BJ (cell line): ENCODE data around the gene LSS. TPM values are rescaled to one million over a fixed set of nuclear protein-coding genes. Genes with fewer than 3 reads are reported as not detected.
A peak's percentile ranks its signal among the peaks of the same experiment; 100 is the strongest.
"Not testable (repeated sequence)": the region's sequence is repeated elsewhere in the genome, so short reads cannot be mapped to it uniquely, and the experiment has no call there.

Source experiments
- CTCF ChIA-PET: fragments of 350-600 bp; formaldehyde crosslinking; extraction: SDS; loops from one replicate; lab custom pipeline; 2021; ENCODE audit warnings: antibody characterized with exemption, inconsistent platforms; lab: Yijun Ruan, JAX
- POLR2A ChIA-PET: fragments of 300-600 bp; sonication (Branson Sonifier 250); formaldehyde crosslinking; extraction: SDS; loops from one replicate; lab custom pipeline; 2021; ENCODE audit warnings: antibody characterized with exemption; lab: Charles Lee
- DNase-seq: peaks from one replicate; pipeline ENCODE4 v3.0.0-alpha.2; 2011; ENCODE audit warnings: low read depth
- H3K27me3 ChIP-seq: 2 replicates; pipeline ENCODE4 v1.6.0; 2011; ENCODE audit warnings: low read length; ENCODE audit not compliant: control insufficient read depth, insufficient read depth
- H3K36me3 ChIP-seq: 2 replicates; pipeline ENCODE4 v1.5.1; 2011; ENCODE audit warnings: low read length; ENCODE audit not compliant: control insufficient read depth, insufficient read depth
- H3K4me3 ChIP-seq: 2 replicates; pipeline ENCODE4 v1.5.1; 2011; ENCODE audit warnings: low read depth, mild to moderate bottlenecking, control low read depth, low read length
- polyA plus RNA-seq: library from polyadenylated mRNA; depleted of rRNA; stranded (reverse); fragments of >200 nt; gene quantifications from 2 replicates; pipeline ENCODE4 v1.2.3, GENCODE V29; 2011
- TF ChIP-seq, protein P1 (sequence below): IDR thresholded peaks from 2 replicates; pipeline ENCODE4 v1.5.1; 2011; ENCODE audit warnings: low read depth, mild to moderate bottlenecking, control low read depth, inconsistent platforms, low read length, moderate library complexity; ENCODE audit not compliant: insufficient read depth

Gene LSS
- polyA plus RNA-seq, 1 experiment = 59.9 TPM

DNA sequence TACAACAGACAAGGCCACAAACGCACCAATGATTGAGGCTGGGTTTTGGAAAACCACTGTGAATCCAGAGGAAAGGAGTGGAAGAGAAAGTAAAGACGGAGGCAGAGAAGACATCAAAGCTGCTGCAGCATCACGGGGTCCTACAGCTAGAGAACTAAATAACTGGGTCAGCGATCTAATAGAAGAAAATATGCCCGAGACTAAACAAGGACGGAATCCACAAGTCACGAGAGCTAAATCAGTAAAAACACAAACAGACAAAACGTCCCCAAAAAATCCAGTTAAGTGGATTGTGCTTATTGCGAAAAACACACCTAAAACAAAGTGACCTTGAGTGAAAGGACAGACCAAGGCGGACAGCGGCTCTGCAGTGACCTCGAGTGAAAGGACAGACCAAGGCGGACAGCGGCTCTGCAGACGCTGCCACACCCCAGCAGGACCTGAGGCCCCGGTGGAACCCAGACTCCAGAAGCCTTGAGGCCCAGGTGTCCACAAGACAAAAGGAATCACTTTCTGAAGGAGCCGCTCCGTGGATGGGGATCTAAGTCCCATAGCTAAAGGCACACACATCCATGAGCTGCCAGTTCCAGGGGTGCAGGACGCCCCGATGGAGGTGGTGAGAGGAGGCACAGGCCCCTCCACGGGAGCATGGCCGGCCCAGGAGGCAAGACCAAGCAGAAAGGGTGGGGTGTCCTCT, 79.2 kb downstream of the LSS start:
- no peaks in the 10 kb centered on the region for H3K36me3 ChIP-seq
- no peaks in the 10 kb centered on the region for H3K27me3 ChIP-seq
- DNase-seq = no peak
- ChIA-PET POLR2A (no interaction called here), CTCF (no interaction called here)
- TF ChIP-seq, protein P1, sequence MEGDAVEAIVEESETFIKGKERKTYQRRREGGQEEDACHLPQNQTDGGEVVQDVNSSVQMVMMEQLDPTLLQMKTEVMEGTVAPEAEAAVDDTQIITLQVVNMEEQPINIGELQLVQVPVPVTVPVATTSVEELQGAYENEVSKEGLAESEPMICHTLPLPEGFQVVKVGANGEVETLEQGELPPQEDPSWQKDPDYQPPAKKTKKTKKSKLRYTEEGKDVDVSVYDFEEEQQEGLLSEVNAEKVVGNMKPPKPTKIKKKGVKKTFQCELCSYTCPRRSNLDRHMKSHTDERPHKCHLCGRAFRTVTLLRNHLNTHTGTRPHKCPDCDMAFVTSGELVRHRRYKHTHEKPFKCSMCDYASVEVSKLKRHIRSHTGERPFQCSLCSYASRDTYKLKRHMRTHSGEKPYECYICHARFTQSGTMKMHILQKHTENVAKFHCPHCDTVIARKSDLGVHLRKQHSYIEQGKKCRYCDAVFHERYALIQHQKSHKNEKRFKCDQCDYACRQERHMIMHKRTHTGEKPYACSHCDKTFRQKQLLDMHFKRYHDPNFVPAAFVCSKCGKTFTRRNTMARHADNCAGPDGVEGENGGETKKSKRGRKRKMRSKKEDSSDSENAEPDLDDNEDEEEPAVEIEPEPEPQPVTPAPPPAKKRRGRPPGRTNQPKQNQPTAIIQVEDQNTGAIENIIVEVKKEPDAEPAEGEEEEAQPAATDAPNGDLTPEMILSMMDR = no peak
- no peak overlapping the region for H3K4me3 ChIP-seq

DNA sequence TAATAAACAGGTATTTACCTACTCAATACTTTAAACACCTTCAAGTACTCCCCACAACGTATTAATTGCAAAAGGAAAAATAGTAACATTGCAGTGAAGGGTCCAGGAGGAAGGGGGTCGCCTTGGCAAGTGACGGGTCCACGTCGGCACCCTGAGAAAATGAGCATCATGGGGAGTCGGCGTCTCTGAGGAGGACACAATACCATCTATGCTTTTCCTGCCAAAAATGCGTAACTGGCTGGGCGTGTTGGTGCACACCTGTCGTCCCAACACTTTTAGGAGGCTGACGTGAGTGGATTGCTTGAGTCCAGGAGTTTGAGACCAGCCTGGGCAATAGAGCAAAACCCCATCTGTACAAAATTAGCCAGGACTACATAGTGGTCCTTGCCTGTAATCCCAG, 80.5 kb downstream of the LSS start:
- no peak for DNase-seq
- no peaks in the 10 kb centered on the region for H3K36me3 ChIP-seq
- H3K4me3 ChIP-seq = no peak overlapping the region
- ChIA-PET CTCF (interaction anchor here (0.6 kb wide), 1 partner anchor 233 kb away, joined by 6 read pairs; no protein-coding TSS in a partner anchor), POLR2A (no interaction called here)
- TF ChIP-seq, protein P1 = no peak
- no peaks in the 10 kb centered on the region for H3K27me3 ChIP-seq

DNA sequence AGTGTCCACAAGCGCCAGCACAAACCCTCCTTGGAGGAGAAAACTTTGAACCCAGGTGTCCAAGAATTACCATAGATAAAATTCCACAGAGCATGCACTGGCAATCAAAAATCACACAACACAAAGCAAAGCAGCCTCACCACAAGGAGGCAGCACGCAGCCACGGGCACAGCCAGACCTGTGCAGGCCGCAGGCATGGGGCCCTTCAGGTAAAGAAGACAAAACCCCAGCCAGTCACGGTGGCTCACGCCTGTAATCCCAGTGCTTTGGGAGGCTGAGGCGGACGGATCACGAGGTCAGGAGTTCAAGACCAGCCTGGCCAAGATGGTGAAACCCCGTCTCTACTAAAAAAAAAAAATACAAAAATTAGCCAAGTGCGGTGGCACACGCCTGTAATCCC, 81.1 kb downstream of the LSS start:
- POLR2A ChIA-PET, DNase-seq, H3K4me3 ChIP-seq, H3K36me3 ChIP-seq, H3K27me3 ChIP-seq: not testable (repeated sequence)
- CTCF ChIA-PET = interaction anchor here (0.6 to 0.9 kb wide), 3 partner anchors 28 to 234 kb away, joined by 3 to 6 read pairs (median 4); a partner anchor contains a TSS
- TF ChIP-seq, protein P1 = peak; percentile 66

DNA sequence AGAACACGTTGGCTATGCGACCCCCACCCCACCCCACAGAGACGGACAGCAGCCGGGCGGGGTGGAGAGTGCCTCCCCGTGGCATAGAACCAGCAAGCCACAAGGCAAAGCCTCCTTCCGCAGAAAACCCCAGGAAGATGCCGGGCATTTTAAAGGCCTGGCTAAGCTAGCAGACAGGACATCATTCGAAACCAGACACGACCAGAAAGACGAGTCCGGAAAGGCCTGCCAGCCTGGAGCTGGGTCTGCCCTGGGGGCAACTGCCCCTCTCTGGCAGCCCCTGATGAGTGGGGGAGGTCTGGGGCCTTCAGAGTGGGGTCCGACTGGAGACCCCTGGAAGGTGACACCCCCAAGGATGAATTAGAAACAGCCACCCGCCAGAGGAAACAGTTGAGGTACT, 81.7 kb downstream of the LSS start:
- no peak for DNase-seq
- POLR2A ChIA-PET = no interaction called here
- Histone ChIP-seq H3K4me3 (no peak overlapping the region), H3K27me3 (no peaks in the 10 kb centered on the region), H3K36me3 (no peaks in the 10 kb centered on the region)
- CTCF ChIA-PET = interaction anchor here (0.6 to 0.9 kb wide), 3 partner anchors 28 to 179 kb away, joined by 3 to 4 read pairs (median 3); a partner anchor contains a TSS
- TF ChIP-seq, protein P1 = no peak

DNA sequence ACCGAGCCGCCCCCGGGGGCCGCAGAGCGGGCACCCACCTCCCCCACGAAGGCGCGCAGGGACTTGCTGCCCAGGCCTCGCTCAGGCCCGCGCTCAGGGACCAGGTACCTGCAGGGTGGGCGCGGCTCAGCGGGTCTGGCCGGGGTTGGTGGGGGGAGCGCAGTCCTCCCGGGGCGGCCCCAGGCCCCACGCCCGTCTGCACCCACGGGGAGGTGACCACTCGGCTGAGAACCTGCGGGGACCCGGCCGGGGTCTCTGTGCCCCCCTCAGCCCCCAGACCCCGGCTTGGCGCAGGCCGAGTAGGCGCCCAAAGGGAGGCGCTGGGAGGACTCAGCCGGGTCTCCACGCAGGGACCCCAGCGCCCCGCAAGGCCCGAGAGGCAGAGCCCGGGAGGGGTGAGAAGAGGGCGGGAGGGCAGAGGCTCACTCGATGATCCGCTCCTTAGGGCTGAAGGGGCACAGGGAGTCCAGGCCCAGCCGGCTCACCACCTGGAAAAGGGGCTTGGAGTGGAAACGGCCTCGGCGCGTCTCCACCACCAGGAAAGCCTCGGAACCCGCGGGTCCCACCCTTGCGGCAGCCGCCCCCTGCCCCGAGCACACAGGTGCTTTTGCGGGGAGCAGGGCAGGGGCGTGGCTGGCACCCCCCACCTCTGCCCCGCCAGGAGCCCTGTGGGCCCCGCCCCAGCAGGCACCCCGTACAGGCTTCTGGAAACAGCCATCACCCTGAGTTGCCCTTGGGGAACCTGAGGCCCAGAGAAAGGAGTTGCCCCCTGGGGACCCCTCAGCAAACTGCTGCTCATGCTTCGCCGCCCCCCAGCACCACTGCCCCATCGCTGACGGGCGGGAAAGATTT, 82.5 kb downstream of the LSS start:
- no peaks in the 10 kb centered on the region for H3K36me3 ChIP-seq
- DNase-seq = no peak
- no peak overlapping the region for H3K4me3 ChIP-seq
- ChIA-PET POLR2A (no interaction called here), CTCF (interaction anchor here (0.9 kb wide), 1 partner anchor 29 kb away, joined by 3 read pairs; no protein-coding TSS in a partner anchor)
- H3K27me3 ChIP-seq = no peaks in the 10 kb centered on the region
- TF ChIP-seq, protein P1 = no peak
